HL-60 (cell line): ENCODE results near the gene TIAL1.
"Not testable (repeated sequence)": the region's sequence is repeated elsewhere in the genome, so short reads cannot be mapped to it uniquely, and the experiment has no call there.

ENCODE experiments used
- DNase-seq, 2 experiments: peaks; one replicate each; pipeline ENCODE4 v3.0.0-alpha.2; 2010 to 2020; ENCODE audit warnings: low read depth in 1 of 2, low spot score in 1 of 2
- H3K27ac ChIP-seq: fragments of 250-450 bp; sonication (Bioruptor Pico); replicated peaks from 2 replicates; pipeline ENCODE4 v1.5.1; 2020; ENCODE audit warnings: mild to moderate bottlenecking, moderate library complexity
- H3K27me3 ChIP-seq: fragments of 250-450 bp; sonication (Bioruptor Pico); 2 replicates; pipeline ENCODE4 v1.5.1; 2021; ENCODE audit warnings: mild to moderate bottlenecking, moderate library complexity; ENCODE audit not compliant: insufficient read depth, poor library complexity, severe bottlenecking
- H3K4me3 ChIP-seq: replicated peaks from 2 replicates; pipeline ENCODE4 v1.5.1; 2011; ENCODE audit warnings: mild to moderate bottlenecking, control low read depth, low read length; ENCODE audit not compliant: insufficient read depth
- CTCF ChIP-seq: IDR thresholded peaks from one replicate; pipeline ENCODE4 v1.5.1; 2011; ENCODE audit warnings: low read length, control low read depth, inconsistent platforms; ENCODE audit not compliant: insufficient read depth
- GABPA ChIP-seq: IDR thresholded peaks from 2 replicates; pipeline ENCODE4 v1.6.1; 2012; ENCODE audit warnings: low read depth
- POLR2AphosphoS5 ChIP-seq: IDR thresholded peaks from 2 replicates; pipeline ENCODE4 v1.6.1; 2012; ENCODE audit warnings: low read depth
- SPI1 ChIP-seq: IDR thresholded peaks from 2 replicates; pipeline ENCODE4 v1.6.1; 2012; ENCODE audit warnings: low read depth, mild to moderate bottlenecking, borderline replicate concordance
- TF ChIP-seq, protein P1 (sequence below): IDR thresholded peaks from 2 replicates; pipeline ENCODE4 v1.6.1; 2012; ENCODE audit warnings: low read depth; ENCODE audit not compliant: insufficient replicate concordance

Gene TIAL1

GRCh38 chr10:119625570-119626280 lies 29.0 kb upstream of the TIAL1 start:
- no peak for DNase-seq
- TF ChIP-seq GABPA (no peak), POLR2AphosphoS5 (no peak), SPI1 (no peak), CTCF (no peak)
- TF ChIP-seq, protein P1, sequence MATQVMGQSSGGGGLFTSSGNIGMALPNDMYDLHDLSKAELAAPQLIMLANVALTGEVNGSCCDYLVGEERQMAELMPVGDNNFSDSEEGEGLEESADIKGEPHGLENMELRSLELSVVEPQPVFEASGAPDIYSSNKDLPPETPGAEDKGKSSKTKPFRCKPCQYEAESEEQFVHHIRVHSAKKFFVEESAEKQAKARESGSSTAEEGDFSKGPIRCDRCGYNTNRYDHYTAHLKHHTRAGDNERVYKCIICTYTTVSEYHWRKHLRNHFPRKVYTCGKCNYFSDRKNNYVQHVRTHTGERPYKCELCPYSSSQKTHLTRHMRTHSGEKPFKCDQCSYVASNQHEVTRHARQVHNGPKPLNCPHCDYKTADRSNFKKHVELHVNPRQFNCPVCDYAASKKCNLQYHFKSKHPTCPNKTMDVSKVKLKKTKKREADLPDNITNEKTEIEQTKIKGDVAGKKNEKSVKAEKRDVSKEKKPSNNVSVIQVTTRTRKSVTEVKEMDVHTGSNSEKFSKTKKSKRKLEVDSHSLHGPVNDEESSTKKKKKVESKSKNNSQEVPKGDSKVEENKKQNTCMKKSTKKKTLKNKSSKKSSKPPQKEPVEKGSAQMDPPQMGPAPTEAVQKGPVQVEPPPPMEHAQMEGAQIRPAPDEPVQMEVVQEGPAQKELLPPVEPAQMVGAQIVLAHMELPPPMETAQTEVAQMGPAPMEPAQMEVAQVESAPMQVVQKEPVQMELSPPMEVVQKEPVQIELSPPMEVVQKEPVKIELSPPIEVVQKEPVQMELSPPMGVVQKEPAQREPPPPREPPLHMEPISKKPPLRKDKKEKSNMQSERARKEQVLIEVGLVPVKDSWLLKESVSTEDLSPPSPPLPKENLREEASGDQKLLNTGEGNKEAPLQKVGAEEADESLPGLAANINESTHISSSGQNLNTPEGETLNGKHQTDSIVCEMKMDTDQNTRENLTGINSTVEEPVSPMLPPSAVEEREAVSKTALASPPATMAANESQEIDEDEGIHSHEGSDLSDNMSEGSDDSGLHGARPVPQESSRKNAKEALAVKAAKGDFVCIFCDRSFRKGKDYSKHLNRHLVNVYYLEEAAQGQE, result no peak

GRCh38 chr10:119621078-119621384 lies 24.3 kb upstream of the TIAL1 start:
- no peak for DNase-seq
- Histone ChIP-seq H3K27me3 (no peaks in the 10 kb centered on the region), H3K27ac (no peak overlapping the region), H3K4me3 (no peak overlapping the region)
- TF ChIP-seq SPI1, result no peak
- no peak for TF ChIP-seq GABPA
- TF ChIP-seq CTCF, result no peak
- TF ChIP-seq, protein P1, result no peak
- no peak for TF ChIP-seq POLR2AphosphoS5

More at GRCh38 chr10:119625570-119626280, 29.0 kb upstream of the TIAL1 start:
- H3K27ac ChIP-seq, result no peak overlapping the region
- no peak overlapping the region for H3K4me3 ChIP-seq
- H3K27me3 ChIP-seq, result no peaks in the 10 kb centered on the region

DNA sequence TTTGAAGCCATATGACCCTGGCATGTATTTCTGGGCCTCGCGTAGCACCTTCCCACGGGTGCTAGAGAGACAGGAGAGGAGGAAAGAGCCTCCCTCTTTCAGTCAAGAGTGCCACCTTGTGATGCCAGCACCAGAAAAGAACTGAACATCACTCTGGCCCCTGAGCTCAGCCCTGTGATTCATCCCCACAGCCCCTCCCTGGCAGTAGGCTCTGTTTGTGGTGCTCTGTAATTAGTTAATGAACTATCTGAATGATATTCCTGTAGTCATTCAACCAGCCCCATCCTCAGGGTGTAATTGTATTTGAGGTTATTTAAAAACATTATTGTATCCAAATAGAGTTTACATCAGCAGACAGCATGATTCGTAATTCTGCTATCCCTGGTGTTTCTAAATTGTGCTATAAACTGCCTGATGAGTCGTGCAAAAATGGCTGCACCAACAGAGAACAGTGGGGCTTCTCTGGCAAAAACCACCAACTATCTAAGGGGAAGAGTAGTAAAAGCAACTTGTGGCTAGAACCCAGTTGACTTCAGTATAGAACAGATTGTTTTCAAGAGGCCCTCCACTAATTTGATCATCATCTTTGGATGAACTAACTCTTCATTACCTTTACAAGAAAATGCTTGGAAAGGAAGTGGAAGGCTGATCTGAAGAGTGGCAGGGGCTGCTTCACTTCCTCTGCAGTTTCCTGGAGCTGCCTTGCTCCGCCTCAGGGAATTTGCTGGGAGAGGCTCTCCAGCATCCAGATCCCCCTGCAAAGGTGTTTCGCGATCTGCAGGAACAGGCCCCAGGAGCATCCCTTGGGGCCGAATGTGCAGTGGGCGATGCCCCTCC lies 23.7 kb upstream of the TIAL1 start:
- no peak for DNase-seq
- no peak overlapping the region for H3K4me3 ChIP-seq
- no peak overlapping the region for H3K27ac ChIP-seq
- H3K27me3 ChIP-seq, result no peaks in the 10 kb centered on the region
- no peak for TF ChIP-seq POLR2AphosphoS5
- no peak for TF ChIP-seq SPI1
- TF ChIP-seq, protein P1, result no peak
- TF ChIP-seq CTCF, result no peak
- no peak for TF ChIP-seq GABPA

DNA sequence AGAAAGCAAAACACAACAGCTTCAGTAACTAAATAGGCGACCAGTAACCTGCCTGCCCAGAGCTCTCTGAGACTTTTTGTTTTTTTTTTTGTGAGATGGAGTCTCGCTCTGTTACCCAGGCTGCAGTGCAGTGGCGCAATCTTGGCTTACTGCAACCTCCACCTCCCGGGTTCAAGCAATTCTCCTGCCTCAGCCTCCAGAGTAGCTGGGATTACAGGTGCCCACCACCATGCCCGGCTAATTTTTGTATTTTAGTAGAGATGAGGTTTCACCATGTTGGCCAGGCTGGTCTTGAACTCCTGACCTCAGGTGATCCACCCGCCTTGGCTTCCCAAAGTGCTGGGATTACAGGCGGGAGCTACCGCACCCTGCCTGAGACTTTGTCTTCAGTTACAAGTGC lies 23.0 kb upstream of the TIAL1 start:
- H3K27me3 ChIP-seq, DNase-seq, H3K27ac ChIP-seq, H3K4me3 ChIP-seq: not testable (repeated sequence)
